ENCODE results near the gene ADNP2.

DNA sequence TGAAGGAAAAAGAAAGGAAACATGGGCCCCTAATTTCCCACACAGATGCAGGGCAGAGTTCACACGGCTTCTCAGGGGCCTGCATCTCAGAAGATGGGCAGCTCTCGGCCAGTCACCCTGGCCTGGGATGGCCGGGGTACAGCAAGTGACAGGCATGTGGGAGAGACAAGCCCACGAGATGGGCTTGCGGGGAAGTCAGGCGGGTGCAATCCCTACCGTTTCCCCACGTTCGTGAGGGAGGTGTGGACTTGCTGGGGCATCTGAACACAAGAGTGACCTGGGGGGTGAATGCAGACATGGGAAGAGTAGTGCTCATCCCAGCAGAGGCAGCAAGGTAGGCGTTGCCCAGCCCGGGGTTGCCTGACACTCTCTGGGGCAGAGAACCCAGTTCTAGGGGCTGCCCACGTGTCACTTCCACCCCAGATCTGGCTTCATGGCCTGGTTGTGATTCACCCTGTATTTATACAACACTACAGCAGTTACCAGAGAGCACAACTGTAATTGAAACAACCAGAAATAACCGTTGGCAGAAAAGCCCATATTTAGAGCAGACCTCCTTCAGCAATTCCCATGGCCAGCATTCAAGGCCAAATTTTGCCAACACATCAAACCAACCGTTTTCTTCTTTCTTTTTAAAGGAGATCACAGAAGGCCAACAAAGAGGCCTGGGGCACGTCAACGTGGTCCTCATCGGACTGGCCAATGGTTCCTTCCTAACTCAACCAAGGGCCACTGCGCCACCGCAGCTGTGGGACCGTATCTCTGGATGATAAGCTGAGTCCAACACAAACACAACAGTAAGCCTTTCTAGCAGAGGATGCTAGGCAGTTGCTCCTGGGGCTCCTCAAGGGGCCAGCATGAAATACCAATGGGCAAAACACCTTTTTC, 79.8 kb downstream of the ADNP2 start:
- TF ChIP-seq, protein P1, sequence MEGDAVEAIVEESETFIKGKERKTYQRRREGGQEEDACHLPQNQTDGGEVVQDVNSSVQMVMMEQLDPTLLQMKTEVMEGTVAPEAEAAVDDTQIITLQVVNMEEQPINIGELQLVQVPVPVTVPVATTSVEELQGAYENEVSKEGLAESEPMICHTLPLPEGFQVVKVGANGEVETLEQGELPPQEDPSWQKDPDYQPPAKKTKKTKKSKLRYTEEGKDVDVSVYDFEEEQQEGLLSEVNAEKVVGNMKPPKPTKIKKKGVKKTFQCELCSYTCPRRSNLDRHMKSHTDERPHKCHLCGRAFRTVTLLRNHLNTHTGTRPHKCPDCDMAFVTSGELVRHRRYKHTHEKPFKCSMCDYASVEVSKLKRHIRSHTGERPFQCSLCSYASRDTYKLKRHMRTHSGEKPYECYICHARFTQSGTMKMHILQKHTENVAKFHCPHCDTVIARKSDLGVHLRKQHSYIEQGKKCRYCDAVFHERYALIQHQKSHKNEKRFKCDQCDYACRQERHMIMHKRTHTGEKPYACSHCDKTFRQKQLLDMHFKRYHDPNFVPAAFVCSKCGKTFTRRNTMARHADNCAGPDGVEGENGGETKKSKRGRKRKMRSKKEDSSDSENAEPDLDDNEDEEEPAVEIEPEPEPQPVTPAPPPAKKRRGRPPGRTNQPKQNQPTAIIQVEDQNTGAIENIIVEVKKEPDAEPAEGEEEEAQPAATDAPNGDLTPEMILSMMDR (IDR thresholded peaks at IDR 0.05; ENCODE audit: low read length), result no peak
- no peak for TF ChIP-seq EZH2 (IDR thresholded peaks at IDR 0.05; ENCODE audit: borderline replicate concordance, low read length)
